H9 (cell line): ENCODE results near the gene TMPRSS2. TPM values are rescaled to one million over a fixed set of nuclear protein-coding genes. Genes with fewer than 3 reads are reported as not detected.

Experiments
- DNase-seq: peaks from one replicate; pipeline ENCODE4 v3.0.0-alpha.2; 2017
- H2AFZ ChIP-seq: one replicate; pipeline ENCODE4 v1.6.1; 2013; ENCODE audit warnings: mild to moderate bottlenecking, low read length, control low read depth, moderate library complexity
- H2AK5ac ChIP-seq: 2 replicates; pipeline ENCODE4 v1.6.1; 2013; ENCODE audit warnings: low read length, control low read depth, mixed read lengths; ENCODE audit not compliant: insufficient read length
- H2BK120ac ChIP-seq: one replicate; pipeline ENCODE4 v1.6.1; 2013; ENCODE audit warnings: low read depth, mild to moderate bottlenecking, low read length, control low read depth, inconsistent platforms; ENCODE audit not compliant: poor library complexity, severe bottlenecking
- H2BK12ac ChIP-seq: 2 replicates; pipeline ENCODE4 v1.6.1; 2013; ENCODE audit warnings: low read length, control low read depth, mixed read lengths, low read depth; ENCODE audit not compliant: insufficient read length
- H2BK15ac ChIP-seq: 2 replicates; pipeline ENCODE4 v1.6.1; 2013; ENCODE audit warnings: low read depth, low read length, control low read depth
- H2BK20ac ChIP-seq: one replicate; pipeline ENCODE4 v1.6.1; 2013; ENCODE audit warnings: low read depth, mild to moderate bottlenecking, low read length, control low read depth, inconsistent platforms; ENCODE audit not compliant: poor library complexity, severe bottlenecking
- H2BK5ac ChIP-seq: 2 replicates; pipeline ENCODE4 v1.6.1; 2013; ENCODE audit warnings: low read length, control low read depth, mixed read lengths; ENCODE audit not compliant: insufficient read length
- H3K14ac ChIP-seq: 2 replicates; pipeline ENCODE4 v1.6.1; 2013; ENCODE audit warnings: low read length, control low read depth; ENCODE audit not compliant: insufficient read depth
- H3K18ac ChIP-seq: 2 replicates; pipeline ENCODE4 v1.6.1; 2013; ENCODE audit warnings: low read depth, mild to moderate bottlenecking, mixed read lengths, low read length, control low read depth; ENCODE audit not compliant: insufficient read length
- H3K23ac ChIP-seq: 2 replicates; pipeline ENCODE4 v1.6.1; 2013; ENCODE audit warnings: low read length, control low read depth, mixed read lengths, low read depth; ENCODE audit not compliant: insufficient read length
- H3K23me2 ChIP-seq: 2 replicates; pipeline ENCODE4 v1.6.1; 2013; ENCODE audit warnings: low read depth, mild to moderate bottlenecking, mixed read lengths, low read length, control low read depth; ENCODE audit not compliant: insufficient read length, poor library complexity, severe bottlenecking
- H3K27ac ChIP-seq: 2 replicates; pipeline ENCODE4 v1.5.1; 2013; ENCODE audit warnings: low read length, control low read depth, mixed read lengths, low read depth; ENCODE audit not compliant: insufficient read length
- H3K27me3 ChIP-seq: 2 replicates; pipeline ENCODE4 v1.6.1; 2013; ENCODE audit warnings: low read length, control low read depth, inconsistent platforms; ENCODE audit not compliant: insufficient read depth
- H3K4ac ChIP-seq: 2 replicates; pipeline ENCODE4 v1.6.1; 2013; ENCODE audit warnings: low read depth, mild to moderate bottlenecking, control low read depth, inconsistent platforms, low read length, moderate library complexity
- H3K4me1 ChIP-seq: 2 replicates; pipeline ENCODE4 v1.6.1; 2013; ENCODE audit warnings: low read length, control low read depth, inconsistent platforms; ENCODE audit not compliant: insufficient read depth
- H3K4me2 ChIP-seq: 2 replicates; pipeline ENCODE4 v1.6.1; 2013; ENCODE audit warnings: low read length, control low read depth, mixed read lengths; ENCODE audit not compliant: insufficient read length, insufficient read depth
- H3K56ac ChIP-seq: 2 replicates; pipeline ENCODE4 v1.6.1; 2013; ENCODE audit warnings: low read depth, mild to moderate bottlenecking, mixed read lengths, low read length, control low read depth; ENCODE audit not compliant: insufficient read length
- H3K79me1 ChIP-seq: 2 replicates; pipeline ENCODE4 v1.6.1; 2013; ENCODE audit warnings: low read depth, mild to moderate bottlenecking, moderate library complexity, low read length, control low read depth, inconsistent platforms; ENCODE audit not compliant: insufficient read depth, poor library complexity, severe bottlenecking
- H3K79me2 ChIP-seq: 2 replicates; pipeline ENCODE4 v1.6.1; 2013; ENCODE audit warnings: low read length, control low read depth, inconsistent platforms; ENCODE audit not compliant: insufficient read depth
- H3K9ac ChIP-seq: 2 replicates; pipeline ENCODE4 v1.6.1; 2013; ENCODE audit warnings: low read length, control low read depth, mixed read lengths; ENCODE audit not compliant: insufficient read length; ENCODE audit errors: extremely low read depth
- H3K9me3 ChIP-seq: one replicate; pipeline ENCODE4 v1.6.1; 2013; ENCODE audit warnings: low read depth, low read length, inconsistent platforms; ENCODE audit not compliant: control insufficient read depth
- H3T11ph ChIP-seq: one replicate; pipeline ENCODE4 v1.6.1; 2013; ENCODE audit warnings: mild to moderate bottlenecking, low read length, control low read depth, inconsistent platforms
- H4K20me1 ChIP-seq: one replicate; pipeline ENCODE4 v1.6.1; 2013; ENCODE audit not compliant: control insufficient read depth, insufficient read length, insufficient read depth
- H4K5ac ChIP-seq: 2 replicates; pipeline ENCODE4 v1.6.1; 2013; ENCODE audit warnings: low read depth, mild to moderate bottlenecking, mixed read lengths, low read length, control low read depth; ENCODE audit not compliant: insufficient read length
- H4K8ac ChIP-seq: replicated peaks from 2 replicates; pipeline ENCODE4 v1.6.1; 2013; ENCODE audit warnings: low read length, control low read depth, mixed read lengths, low read depth; ENCODE audit not compliant: insufficient read length
- H4K91ac ChIP-seq: 2 replicates; pipeline ENCODE4 v1.6.1; 2013; ENCODE audit warnings: low read depth, mild to moderate bottlenecking, moderate library complexity, mixed read lengths, low read length, control low read depth; ENCODE audit not compliant: insufficient read length
- H3K27ac Mint-ChIP-seq, 3 experiments: 2 replicates in 2 of 3; 3 replicates in 1 of 3; pipeline ENCODE4 v1.8.0; 2020 to 2021; ENCODE audit warnings: mixed read lengths in 3 of 3, mild to moderate bottlenecking in 1 of 3, moderate library complexity in 1 of 3
- H3K27me3 Mint-ChIP-seq: 2 replicates; pipeline ENCODE4 v1.8.0; 2021; ENCODE audit warnings: low read depth, mild to moderate bottlenecking, moderate library complexity, mixed read lengths
- H3K36me3 Mint-ChIP-seq, 3 experiments: 2 replicates in 2 of 3; 3 replicates in 1 of 3; pipeline ENCODE4 v1.8.0; 2020 to 2021; ENCODE audit warnings: low read depth in 3 of 3, mixed read lengths in 3 of 3; ENCODE audit not compliant: insufficient read depth in 1 of 3
- H3K4me1 Mint-ChIP-seq, 2 experiments: 2 replicates each; pipeline ENCODE4 v1.8.0; 2020; ENCODE audit warnings: mixed read lengths in 2 of 2
- H3K4me3 Mint-ChIP-seq, 2 experiments: 2 replicates in 1 of 2; 3 replicates in 1 of 2; pipeline ENCODE4 v1.8.0; 2020 to 2021; ENCODE audit warnings: mild to moderate bottlenecking in 2 of 2, mixed read lengths in 2 of 2, moderate library complexity in 1 of 2
- H3K9me3 Mint-ChIP-seq, 2 experiments: 2 replicates in 1 of 2; 3 replicates in 1 of 2; pipeline ENCODE4 v1.8.0; 2020; ENCODE audit warnings: mild to moderate bottlenecking in 2 of 2, mixed read lengths in 2 of 2, moderate library complexity in 1 of 2
- CTCF ChIP-seq: fragments of 200-600 bp; sonication (generic); conservative IDR thresholded peaks from 3 replicates; pipeline ENCODE4 v1.8.0; 2021; ENCODE audit warnings: antibody characterized with exemption, mild to moderate bottlenecking
- WGBS: extraction: QIAGEN DNeasy Blood & Tissue Kit; methylation state at CpG from one replicate; pipeline ENCODE4 v1.1.7; 2013; ENCODE audit warnings: missing lambda C conversion rate, low lambda C conversion rate, mixed read lengths; ENCODE audit not compliant: insufficient read length; ENCODE audit errors: extremely low coverage; 5-methylcytosine and 5-hydroxymethylcytosine counted together
- total RNA-seq: library from RNA; stranded (reverse); gene quantifications from 2 replicates; pipeline ENCODE4 v1.2.1, GENCODE V29; 2021

The TMPRSS2 gene
- total RNA-seq, 1 experiment from 2014 or later, result 12.1 TPM

- H4K5ac ChIP-seq, result no peak overlapping the region
- H3K4me3 Mint-ChIP-seq, result no peak overlapping the region
- no peak overlapping the region for H3K18ac ChIP-seq
- H3K4me1 Mint-ChIP-seq, result peaks cover 23 to 26% of the 10 kb centered on the region in 2 experiments
- H2BK12ac ChIP-seq, result no peak overlapping the region
- H2AK5ac ChIP-seq, result no peak overlapping the region
- no peak overlapping the region for H3K23ac ChIP-seq
- H4K20me1 ChIP-seq, result no peaks in the 10 kb centered on the region
- WGBS, result no CpG with 5 or more reads among the region's 8 CpGs
- no peak overlapping the region for H3T11ph ChIP-seq
- H3K27ac ChIP-seq, result no peak overlapping the region
- no peak overlapping the region for H2BK5ac ChIP-seq
- peaks cover 5% of the 10 kb centered on the region; the same call in 1 of the 2 replicates for H3K4me1 ChIP-seq
- H3K14ac ChIP-seq, result no peak overlapping the region
- no peak overlapping the region for H3K4ac ChIP-seq
- no peak overlapping the region for H2AFZ ChIP-seq
- H3K9ac ChIP-seq, result no peak overlapping the region
- H4K91ac ChIP-seq, result no peak overlapping the region
- no peak overlapping the region for H2BK120ac ChIP-seq
- H3K9me3 ChIP-seq, result no peaks in the 10 kb centered on the region
- H3K4me2 ChIP-seq, result no peak overlapping the region
- H3K27me3 ChIP-seq, result peaks cover 2% of the 10 kb centered on the region; the same call in 1 of the 2 replicates
- H3K27me3 Mint-ChIP-seq, result peaks cover 42% of the 10 kb centered on the region
- no peak for TF ChIP-seq CTCF
- DNase-seq, result no peak
- no peaks in the 10 kb centered on the region for H3K79me1 ChIP-seq
- H3K27ac Mint-ChIP-seq, result no peak overlapping the region; a peak in 1 of 7 replicates
- H3K56ac ChIP-seq, result no peak overlapping the region
- H3K9me3 Mint-ChIP-seq, result no peaks in the 10 kb centered on the region; a peak in 1 of 5 replicates
- H2BK15ac ChIP-seq, result no peak overlapping the region
- H2BK20ac ChIP-seq, result no peak overlapping the region
- peaks cover 7% of the 10 kb centered on the region for H3K23me2 ChIP-seq
- peaks cover 0 to 6% (median 0%) of the 10 kb centered on the region in 3 experiments; a peak in 1 of 7 replicates for H3K36me3 Mint-ChIP-seq
- no peak overlapping the region for H4K8ac ChIP-seq
- no peaks in the 10 kb centered on the region for H3K79me2 ChIP-seq
These were observed 79.6 kb downstream of the TMPRSS2 start for GRCh38 chr21:41428311-41428710.
